Retina (tissue), 1 donor: ENCODE data around the gene PIP.
"Not testable (repeated sequence)": the region's sequence is repeated elsewhere in the genome, so short reads cannot be mapped to it uniquely, and the experiment has no call there.

Experiments
- DNase-seq: peaks from one replicate; pipeline ENCODE4 v3.0.0-alpha.2; 2016

The PIP gene

DNA sequence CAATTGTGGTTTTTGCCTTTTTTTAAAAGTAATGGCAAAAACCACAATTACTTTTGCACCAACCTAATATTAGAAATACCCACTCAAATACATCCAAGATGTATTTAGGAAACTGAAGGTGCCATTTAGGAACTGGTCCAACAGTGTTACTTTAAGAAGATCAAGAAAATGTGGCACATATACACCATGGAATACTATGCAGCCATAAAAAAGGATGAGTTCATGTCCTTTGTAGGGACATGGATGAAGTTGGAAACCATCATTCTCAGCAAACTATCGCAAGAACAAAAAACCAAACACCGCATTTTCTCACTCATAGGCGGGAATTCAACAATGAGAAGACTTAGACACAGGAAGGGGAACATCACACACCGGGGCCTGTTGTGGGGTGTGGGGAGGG lies 48.9 kb downstream of the PIP start:
- not testable (repeated sequence) for DNase-seq

DNA sequence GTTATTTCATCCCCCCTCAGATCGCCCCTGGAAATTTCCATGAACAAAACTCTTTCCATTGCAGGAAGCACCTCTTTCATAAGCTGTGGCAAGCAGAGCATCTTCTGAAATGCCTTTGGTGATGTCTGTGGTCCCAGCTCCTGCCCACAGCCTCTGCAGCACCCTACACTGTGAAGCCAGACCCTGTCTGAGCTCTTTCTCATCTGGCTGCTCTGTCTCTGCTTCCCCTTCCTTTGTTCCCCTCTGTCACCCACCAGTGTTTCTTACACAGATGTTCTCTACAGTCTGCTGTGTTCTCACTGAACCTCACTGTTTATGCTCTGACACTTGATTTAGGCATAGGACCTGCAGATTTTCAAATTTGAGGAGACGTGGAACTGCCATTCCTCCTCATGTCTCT lies 49.5 kb downstream of the PIP start:
- DNase-seq = no peak

DNA sequence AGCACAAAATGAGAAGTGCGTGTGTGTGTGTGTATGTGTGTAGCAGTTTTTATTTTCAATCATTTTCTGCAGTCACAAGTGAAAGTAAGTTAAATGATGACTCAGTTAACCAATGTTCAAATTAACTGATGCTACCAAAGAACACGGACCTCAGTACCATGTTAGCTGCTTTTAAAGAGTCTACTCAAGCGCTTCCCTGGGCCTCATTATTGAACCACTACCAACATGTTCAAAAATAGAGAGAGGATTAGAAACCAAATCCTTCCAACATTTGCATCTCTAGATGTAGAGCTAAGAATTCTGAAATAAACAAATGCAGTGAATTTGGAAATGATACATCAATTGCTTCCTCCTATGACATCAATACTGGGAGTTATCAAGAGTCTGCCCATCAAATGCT lies 51.1 kb downstream of the PIP start, which contains the start of gene TAS2R39:
TSS of gene TAS2R39 (plus strand) at position 396 of the 400 bp plus-strand sequence. CDS start at position 396, 0 bp downstream.
- no peak for DNase-seq

DNA sequence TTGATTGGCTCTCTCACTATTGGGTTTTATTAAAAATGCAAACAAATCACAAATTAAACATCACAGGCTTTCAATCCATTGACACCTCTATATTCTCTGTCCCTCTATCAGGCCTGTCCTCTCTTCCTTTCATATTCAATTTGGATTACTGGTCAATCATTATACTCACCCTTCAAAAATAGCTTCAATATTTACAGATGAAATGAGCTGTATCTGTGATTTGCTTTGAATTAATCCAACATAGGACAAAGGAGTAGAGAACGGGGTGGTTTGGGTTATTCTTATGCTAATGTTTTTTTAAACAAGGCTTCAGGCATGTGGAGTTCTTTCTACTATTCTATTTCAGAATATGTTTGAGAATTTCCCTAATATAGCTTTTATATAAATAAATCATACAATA lies 53.7 kb downstream of the PIP start:
- no peak for DNase-seq

DNA sequence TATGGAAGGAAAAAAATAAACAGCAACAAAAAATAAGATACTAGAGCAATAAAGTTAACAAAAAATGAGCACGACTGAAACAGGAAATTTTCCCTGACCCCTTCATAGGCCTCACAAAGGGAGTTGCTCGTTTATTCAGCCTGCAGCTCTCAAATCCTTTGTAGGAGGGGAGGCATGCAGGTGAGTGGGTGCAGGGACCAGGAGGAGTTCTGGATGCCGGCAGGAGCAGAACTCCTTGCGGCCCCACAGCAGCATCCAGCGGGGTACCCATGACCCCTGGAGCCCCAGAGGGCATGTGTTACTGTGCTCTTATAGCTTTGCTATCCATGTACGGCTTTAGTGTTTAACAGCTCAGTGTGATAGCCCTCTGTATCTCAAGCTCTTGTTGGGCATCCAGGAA lies 57.1 kb downstream of the PIP start:
- no peak for DNase-seq
